Stimulated activated naive CD8-positive, alpha-beta T cell treated with anti-CD3 and anti-CD28 coated beads, Interleukin-15, Interleukin-2, amounts not matched to agents 100 U/mL and 50 U/mL, for 24 hours (primary cell): ENCODE measurements around the gene NINJ2.
"Not testable (repeated sequence)": the region's sequence is repeated elsewhere in the genome, so short reads cannot be mapped to it uniquely, and the experiment has no call there.

Experiments
- ATAC-seq: fragments of 150-1000 bp; cut with Tn5 transposase; one replicate; pipeline ENCODE4 v1.10.0; 2021
- DNase-seq: peaks from one replicate; pipeline ENCODE4 v3.0.0; 2021

The NINJ2 gene

DNA sequence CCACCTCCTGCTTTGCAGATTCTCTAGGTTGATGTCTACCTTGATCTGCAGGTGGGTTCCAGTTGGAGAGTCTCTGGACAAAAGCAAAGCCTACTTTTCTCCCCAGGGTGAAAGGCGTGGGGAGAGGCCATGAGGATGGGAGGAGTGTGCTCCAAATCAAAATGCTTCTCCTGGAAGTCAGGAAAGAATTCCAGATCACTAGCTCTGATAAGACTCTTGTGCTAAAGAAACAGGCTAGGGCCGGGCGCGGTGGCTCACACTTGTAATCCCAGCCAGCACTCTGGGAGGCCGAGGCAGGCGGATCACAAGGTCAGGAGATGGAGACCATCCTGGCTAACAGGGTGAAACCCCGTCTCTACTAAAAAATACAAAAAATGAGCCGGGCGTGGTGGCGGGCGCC lies 21.9 kb downstream of the NINJ2 start:
- not testable (repeated sequence) for ATAC-seq, DNase-seq

DNA sequence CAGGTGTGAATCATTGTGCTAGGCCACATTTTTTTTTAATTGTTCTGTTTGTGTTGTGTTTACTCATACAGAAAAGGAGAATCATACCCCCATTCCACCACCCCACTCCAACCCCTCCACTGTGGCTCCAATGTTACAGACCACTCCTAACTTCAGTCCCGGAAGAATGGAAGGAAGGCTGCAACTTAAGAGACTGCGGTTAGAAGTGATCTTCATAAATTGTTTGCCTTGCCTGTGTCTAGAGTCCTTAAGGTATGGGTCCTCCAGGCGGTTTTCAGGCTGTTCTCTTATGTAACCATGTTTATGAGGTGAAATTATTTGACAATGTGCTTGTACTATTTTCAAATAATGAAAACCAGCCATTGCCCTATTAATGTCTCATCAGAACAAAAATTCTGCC lies 22.5 kb downstream of the NINJ2 start:
- ATAC-seq (no peak), DNase-seq (no peak)

DNA sequence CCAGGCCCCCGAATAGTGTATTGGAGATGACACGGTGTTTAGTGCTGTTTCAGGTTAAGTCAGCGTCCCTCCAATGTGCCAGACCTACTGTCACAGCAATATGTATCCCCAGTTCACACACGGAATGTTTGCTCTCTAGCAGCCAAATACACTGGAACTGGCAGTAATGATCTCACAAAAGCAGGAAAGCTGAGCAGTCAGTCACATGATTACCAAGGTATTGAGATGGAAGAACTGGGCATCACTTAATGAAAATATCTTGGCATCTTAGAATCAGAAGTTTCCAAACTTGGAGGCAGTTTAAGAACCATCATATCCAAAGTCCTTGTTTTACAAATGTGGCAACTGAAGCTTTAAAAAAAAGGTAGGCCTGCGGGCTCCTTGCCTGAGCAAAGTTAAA lies 23.3 kb downstream of the NINJ2 start:
- no peak for ATAC-seq
- no peak for DNase-seq

DNA sequence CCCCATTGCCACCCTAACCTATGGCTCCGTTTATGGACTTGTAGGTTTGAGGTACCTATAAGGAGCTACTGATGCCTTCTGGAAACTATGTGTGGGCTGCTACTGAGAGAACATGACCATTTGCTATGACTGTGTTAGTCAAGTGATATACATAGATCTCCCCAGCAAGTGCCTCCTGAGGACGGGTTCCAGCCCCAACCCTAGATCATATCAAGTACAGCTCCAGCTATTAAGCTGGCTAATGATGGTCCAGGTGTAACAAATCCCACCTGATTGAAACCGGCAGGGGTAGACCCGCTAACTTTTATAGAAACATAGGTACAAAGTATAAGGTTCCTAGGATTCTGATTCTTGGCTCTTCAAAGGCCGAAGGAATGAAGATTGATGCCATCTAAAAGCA lies 23.7 kb downstream of the NINJ2 start:
- ATAC-seq, result peak; percentile 80
- DNase-seq, result peak; percentile 42

DNA sequence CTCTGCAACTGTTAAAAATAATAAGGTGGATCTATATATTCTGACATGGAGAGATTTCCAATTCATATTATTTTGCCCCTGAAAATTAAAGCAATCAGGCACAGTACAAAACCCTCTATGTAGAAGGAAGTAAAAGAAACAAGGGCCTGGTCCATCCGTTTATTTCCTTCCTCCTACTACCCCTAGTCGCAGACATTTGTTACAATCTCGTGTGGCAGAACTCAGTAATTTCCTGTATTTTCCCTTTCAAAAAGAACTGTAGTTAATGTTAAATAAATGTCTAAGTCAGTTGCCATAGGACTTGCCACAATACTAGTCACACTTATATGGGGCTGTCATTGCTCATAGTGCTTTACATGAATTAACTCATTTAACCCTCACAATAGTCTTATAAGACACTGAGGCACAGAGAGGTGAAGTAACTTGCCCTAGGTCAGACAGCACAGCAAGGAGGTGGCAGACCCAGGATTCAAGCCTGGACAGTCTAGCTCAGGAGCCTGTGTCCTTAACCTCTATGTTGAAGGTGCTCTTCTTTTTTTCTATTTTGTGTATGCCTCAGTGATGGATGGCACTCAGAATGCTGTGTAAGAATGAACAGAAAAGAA lies 24.2 kb downstream of the NINJ2 start:
- ATAC-seq, result peak; percentile 48
- DNase-seq, result no peak

DNA sequence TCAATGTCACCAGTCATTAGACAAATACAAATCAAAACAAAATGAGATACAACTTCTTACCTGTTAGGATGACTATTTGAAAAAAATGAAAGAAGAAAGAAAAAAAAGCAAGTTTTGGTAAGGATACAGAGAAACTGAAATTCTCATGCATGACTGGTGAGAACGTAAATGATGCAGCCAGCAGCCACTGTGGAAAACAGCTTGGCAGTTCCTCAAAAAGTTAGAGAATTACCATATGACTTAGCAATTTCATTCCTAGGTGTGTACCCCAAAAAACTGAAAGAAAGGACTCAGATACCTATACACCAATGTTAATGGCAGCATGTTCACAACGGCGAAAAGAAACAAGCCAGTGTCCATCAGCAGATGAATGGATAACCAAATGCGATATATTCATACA lies 26.6 kb downstream of the NINJ2 start:
- ATAC-seq (no peak), DNase-seq (no peak)

DNA sequence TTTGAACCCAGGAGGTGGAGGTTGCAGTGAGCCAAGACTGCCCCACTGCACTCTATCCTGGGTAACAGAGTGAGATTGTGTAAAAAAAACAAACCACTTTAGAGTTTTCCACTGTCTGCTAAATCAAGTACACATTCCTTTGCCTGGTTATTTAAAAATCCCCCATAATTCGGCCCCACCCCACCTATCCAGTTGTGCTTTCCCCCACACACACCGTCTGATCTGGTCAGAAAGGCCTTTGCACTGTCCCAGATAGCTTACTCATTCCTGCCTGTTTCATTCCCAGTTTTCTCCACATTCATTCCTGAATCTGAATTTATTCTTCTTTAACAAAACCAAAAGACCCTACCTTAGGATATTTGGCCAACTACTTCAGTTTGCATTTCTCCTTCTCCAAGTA lies 29.5 kb downstream of the NINJ2 start:
- DNase-seq (no peak), ATAC-seq (no peak)

DNA sequence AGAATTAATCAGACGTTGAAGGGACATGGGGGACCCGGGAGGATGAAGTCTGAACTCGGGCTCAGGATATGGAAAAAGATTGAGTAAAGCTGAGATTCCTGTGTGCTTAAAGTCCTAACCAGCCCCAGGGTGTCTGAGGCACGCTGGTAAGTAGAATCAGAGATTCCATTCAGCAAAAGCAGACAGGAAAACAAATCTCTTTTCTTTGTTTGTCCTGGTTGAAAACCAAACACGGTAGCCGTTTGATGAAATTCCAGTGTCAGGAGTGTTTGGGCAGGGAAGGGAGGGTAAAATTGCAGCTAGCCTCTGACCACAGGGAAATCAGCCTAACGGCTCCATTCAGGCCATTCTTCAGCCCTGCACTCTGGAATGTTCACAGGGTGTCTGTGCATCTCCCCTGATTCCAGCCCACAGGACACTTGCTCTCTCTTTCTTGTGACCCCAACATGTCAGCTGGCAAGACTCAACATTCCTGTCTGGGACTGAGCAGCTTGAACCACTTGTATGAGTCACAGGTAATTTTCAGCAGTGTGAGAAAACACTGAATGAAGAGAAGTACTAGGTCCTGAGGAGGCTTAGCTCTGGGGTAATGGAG lies 31.0 kb downstream of the NINJ2 start:
- peak; percentile 55 for ATAC-seq
- DNase-seq, result no peak

DNA sequence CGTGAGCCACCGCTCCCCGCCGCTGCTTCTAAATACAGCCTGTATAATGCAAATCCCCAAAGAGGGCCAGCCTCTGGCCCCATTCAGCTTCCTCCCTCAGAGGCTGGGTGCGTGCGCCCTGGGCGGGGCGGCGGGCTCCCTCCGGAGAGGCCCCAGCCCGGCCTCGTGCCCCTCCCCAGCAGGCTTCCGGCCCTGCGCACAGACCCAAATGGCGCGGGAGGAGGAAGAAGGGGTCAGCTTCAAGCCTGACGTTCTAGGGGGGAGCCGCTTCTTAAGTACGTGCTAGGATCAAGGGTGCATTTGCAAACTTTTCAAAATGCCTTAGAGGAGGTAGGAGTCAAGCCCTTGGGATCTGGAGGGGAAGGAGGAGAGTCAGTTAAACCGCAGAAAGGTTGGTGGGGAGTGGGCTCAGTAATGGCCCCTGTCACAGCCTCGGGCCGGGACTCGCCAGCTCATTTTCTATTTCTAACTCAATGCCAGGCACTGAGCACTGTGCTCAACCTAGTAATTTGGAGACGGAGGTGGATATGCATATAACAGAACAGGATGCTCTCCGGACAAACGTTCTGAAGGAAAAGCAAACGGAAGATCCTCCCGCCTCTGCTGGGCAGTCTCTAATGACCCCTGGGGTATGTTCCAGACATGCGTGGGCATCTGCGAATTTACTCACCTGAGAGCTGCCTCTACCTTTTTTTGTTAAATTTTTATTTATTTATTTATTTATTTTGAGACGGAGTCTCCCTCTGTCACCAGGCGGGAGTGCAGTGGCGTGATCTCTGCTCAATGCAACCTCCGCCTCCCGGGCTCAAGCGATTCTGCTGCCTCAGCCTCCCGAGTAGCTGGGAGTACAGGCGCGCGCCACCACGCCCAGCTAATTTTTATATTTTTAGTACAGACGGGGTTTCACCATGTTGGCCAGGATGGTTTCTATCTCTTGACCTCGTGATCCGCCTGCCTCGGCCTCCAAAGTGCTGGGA lies 32.3 kb downstream of the NINJ2 start:
- DNase-seq (peak; percentile 79), ATAC-seq (peak; percentile 96)

DNA sequence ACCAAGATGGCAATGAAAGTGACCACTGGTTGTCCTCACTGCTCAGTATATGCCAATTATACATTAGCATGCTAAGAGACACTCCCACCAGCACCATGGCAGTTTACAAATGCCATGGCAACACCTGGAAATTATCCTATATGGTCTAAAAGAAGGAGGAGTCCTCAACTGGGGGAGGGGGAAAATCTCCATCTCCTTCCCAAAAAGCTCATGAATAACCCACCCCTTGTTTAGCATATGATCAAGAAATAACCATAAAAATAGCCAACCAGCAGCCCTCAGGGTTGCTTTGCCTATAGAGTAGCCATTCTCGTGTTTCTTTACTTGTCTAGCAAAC lies 34.5 kb downstream of the NINJ2 start:
- not testable (repeated sequence) for DNase-seq, ATAC-seq

DNA sequence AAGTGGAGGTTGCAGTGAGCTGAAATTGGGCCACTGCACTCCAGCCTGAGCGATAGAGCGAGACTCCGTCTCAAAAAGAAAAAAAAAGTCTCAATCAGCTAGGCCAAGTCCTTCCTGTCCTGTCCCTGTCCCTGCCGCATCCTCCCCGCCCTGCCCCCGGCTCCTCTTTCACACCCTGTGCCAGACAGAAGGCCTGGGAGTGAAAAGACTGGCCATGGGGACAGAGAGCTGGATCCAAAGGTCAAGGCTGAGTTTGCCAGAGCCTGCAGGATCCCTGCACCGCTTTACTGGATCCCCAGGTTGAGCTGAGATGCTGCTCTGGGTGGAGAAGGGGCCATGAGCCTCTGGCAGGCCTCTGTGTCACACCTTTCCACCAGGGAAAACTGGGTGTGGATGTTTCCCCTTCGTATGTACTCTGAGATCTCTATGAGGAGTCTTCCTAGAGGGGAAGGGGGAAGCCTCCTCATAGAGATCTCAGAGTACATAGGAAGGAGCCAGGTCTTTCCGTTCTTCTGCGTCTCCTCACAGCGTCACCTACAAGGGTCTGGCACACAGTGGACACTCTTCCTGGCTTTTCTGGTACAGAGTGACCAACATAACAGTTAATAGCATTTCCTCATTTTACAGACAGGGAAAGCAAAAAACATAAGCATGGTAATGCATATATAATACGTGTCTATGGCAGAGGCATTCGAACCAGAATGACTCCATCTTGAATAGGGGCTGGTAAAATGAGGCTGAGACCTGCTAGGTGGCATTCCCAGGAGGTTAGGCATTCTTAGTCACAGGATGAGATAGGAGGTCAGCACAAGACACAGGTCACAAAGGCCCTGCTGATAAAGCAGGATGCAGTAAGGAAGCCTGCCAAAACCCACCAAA lies 35.1 kb downstream of the NINJ2 start:
- DNase-seq (no peak), ATAC-seq (no peak)

DNA sequence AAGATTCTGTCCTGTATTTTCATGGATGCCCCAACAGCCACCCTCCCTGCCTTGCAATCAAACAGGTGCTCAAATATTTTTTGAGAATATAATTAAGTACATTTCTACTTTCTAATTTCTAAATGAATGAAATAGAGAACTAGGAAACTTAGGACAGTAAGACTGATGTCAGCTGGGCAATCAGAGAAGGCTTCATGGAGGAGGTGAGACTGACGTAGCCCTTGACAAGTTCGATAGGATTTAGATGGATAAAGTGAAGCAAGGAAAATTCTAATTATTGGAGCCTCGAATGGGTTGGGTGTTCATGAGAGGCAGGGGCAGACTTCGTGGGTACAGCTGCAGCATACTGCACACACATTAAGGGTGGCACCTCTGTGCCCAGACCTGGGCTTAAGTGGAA lies 36.0 kb downstream of the NINJ2 start:
- ATAC-seq, result no peak
- no peak for DNase-seq

DNA sequence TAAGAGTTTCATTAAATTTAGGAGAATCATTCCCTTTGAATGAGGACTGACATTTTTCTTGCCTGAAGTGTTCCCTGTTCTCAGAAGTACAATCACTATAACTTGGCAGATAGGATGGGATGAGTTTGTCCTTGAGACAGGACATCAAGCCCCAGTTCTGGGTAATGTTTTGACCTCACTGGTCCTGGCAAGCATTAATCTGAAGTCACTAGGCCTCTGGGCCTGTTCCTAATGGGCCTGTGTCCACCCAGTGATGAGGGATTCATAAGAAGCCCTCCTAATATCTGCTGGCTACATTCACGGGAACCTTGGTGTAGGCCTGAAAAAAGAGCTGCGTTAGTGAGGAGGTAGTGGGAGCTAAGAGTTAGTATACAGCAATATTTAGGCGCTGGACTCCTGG lies 37.2 kb downstream of the NINJ2 start:
- DNase-seq (no peak), ATAC-seq (no peak)

DNA sequence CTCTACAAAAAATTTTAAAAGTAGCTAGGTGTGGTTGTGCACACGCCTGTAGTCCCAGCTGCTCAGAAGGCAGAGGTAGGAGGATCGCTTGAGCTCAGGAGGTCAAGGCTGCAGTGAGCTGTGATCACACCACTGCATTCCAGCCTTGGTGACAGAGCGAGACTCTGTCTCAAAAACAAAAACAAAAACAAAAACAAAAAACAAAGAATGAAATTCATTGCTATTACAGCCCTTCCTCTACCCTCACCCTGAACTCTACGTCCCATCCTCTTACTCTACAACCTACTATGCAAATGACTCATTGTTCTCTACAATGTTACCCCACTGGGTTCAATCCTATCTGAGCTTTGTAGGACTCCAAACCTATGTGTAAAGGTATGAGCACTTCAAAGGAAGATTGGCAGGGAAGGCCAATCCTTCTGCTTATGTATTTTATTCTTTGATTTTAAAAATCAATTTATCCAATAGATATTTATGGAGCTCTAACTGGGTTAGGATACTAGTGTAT lies 39.3 kb downstream of the NINJ2 start:
- ATAC-seq, result no peak

DNA sequence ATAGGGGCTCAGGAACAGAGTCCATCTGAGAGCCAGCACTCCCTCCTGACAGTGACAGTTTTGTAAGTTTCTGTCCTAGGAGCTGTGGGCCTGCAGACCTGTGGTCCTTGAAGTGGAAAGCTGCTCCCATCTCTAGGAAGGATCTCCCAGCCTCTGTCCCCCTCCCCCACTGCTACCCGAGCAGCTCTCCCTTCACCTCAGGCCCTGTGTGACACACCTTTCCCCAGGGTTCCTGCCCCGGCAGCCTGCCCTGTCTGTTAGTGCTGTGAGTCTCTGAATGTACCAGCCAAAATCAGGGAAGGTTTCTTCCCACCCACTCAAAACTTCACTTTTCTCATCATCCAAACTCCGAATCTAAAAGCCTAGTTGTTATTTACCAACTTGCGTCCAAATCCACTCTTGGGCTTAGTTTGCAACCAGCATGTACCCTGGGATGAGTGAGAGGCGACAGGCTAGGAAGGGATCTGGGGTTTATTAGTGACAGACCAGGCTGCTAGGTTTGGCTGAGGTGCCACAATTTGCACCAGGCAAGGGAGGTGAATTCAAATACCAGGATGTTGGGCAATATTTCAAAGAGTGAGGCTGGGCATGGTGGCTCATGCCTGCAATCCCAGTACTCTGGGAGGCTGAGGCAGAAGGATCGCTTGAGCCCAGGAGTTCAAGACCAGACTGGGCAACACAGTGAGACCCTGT lies 39.9 kb downstream of the NINJ2 start:
- ATAC-seq (no peak), DNase-seq (no peak)

More for the DNA sequence above, 39.3 kb downstream of the NINJ2 start:
- no peak for DNase-seq

DNA sequence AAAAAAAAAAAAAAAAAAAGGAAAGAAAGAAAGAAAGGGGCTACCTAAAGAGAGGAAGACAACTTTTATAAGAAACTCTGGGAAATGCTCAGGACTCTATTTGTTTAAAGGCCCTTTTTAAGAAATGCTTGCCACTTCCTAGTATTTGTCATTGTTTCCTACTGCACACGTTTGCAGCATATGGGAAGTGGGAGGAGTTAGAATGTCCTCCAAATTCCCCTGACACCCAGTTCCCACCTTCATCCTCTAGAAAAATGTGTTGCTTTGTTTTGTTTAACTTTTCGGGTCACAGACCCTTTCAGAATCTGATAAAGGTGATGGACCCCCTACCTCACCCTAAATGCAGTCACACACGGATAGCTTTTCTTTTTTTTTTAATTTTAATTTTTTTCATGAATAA lies 40.8 kb downstream of the NINJ2 start:
- ATAC-seq (no peak), DNase-seq (no peak)

DNA sequence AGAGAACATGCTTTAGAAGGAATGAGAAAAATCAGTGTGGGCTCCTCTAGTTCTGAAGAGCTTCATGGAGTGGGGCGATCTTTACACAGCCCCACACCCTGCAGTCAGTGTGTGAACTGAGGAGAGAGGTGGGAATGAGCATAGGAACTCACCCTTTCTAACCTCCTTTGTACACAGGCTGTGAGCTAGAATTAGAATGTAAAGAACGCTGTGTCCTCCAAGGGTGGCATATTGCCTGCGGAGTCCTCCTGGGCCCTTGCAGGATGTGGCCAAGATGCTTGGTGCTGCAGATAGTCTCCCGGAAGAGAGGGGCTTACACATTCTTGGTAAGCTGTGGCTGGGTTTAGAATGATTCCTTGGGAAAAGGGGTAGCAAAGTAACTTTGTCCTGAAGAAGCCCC lies 43.9 kb downstream of the NINJ2 start:
- DNase-seq (no peak), ATAC-seq (no peak)

DNA sequence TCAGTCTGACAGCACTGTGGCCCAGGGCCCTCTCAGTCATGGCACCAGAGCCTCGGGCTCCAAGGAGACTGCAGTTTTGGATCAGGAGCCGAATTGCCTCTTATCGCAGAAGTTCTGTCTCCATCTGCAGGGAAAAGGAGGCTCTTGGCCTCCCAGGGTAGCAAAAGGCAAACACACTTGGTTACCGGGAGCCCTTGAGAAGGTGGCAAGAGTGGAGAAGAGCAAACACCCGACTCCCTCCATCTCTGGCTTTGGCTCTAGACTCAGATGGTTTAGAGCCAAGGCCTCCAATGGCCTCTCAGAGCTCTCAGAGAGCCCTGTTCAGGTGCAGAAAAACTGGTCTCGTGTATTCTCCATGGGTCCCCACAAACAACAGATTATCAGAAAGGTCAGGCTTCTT lies 44.6 kb downstream of the NINJ2 start:
- ATAC-seq (no peak), DNase-seq (no peak)

DNA sequence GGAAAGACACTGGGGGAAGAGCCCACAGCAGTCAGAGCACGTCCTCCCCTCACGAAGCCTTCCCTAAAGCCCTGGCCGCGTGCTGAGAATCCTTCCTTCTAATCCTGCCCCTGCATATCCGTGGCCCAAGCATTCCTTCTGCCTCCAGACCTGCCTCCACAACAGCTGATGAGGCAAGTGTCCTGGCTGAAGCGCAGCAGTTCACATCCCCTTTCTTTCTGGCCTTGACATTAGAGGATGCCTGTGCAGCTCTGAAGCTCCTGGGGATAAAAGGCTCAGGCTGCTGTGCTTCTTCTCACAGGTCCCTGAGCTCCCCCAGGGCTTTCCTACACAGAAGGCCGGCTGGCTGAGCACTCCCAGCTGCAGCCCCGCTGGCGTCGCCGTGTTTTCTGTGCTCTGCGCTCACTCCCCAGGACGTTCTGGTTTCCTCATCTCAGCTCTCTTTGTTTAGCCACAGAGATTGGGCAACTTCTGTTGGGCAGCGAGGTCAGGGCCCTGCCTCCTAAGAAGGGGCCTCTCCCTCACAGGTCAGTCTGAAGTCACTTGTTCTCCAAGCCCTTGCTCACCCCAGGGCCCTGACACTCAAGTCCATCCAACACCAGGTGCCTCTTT lies 45.8 kb downstream of the NINJ2 start:
- no peak for DNase-seq
- ATAC-seq, result no peak

DNA sequence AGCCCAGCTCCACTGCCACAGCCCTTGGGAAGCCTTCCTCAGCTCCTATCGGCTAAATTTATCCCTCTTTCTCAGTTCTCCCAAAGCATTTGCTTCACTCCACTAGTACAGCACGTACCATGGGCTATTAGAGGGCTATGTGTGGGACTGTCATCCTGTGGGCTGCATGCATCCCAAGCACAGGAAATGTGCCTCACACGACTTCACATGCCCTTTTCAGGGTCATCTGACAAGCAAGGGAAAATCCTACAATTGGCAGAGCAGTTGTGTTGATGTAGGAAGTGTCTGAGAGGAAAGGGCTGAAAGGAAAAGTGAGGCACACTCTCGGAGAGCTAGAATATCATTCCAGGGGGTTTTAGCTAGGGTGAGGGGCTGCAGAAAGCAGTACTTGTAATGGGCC lies 47.6 kb downstream of the NINJ2 start:
- DNase-seq (no peak), ATAC-seq (no peak)

DNA sequence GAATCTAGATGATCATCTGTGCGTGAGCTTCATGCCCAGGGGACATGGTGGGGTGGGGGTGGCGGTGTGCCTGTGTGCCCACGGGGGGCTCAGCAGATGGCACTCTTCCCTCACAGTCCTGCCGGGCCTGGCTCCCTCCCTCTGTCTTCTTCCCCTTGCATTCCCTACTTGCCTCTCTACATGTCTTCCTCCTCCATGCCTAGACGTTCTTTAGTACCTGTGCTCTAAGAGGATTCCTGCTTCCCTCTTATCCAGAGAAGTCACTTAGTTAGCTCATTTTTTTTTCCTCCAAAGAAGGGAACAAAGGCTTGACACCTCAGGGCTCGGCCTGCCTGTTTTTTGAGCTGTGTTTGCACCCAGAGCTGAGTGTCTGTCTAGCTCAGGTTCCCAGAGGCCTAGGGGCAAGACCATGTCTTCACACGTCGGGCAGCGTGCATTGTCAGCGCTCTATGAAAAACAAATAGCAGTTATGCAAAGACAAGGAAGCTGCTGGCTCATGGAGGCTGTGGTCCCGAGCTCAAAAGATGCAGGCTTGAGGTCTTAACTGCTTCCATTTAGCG lies 48.8 kb downstream of the NINJ2 start:
- DNase-seq (peak; percentile 52), ATAC-seq (peak; percentile 53)
